ACHN (cell line): ENCODE results near the gene TRPM7.
"Not testable (repeated sequence)": the region's sequence is repeated elsewhere in the genome, so short reads cannot be mapped to it uniquely, and the experiment has no call there.

ENCODE experiments used
- DNase-seq: peaks from one replicate; pipeline ENCODE4 v3.0.0-alpha.2; 2015
- in situ Hi-C: cut with HindIII; loops from 2 replicates; pipeline ENCODE4 v1.10.0; 2017; ENCODE audit warnings: low sequenced_read_pairs, low pct_ligation_motif_present, low pct_unique_long_range_greater_than_20kb

The TRPM7 gene

GRCh38 chr15:50605462-50605861 lies 81.1 kb downstream of the TRPM7 start:
- in situ Hi-C loops: no loop called here
- DNase-seq: no peak

GRCh38 chr15:50602028-50602427 lies 84.6 kb downstream of the TRPM7 start:
- DNase-seq, in situ Hi-C loops: not testable (repeated sequence)

- DNase-seq: no peak
- in situ Hi-C loops: no loop called here
These were observed 92.3 kb downstream of the TRPM7 start for GRCh38 chr15:50594311-50594710.

DNA sequence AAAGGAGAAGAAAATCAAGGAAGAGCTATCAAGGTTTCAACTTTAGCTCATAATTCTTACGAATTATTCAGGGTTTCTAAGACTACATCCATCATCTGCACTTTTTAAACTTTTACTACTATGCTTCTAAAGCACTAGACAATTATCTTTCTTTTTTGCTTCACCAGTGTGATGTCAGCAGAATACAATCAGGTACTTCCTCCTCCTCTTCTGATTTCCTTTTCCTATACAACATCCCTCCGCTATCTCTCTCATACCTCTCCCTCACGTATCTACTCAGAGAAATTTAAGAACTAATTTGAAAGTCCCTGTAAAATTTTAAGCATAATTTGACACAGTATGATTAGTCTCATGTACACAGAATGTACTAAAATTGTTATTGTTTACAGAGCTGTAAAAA lies 92.8 kb downstream of the TRPM7 start:
- DNase-seq: no peak
- in situ Hi-C loops: no loop called here

GRCh38 chr15:50590288-50590687 lies 96.3 kb downstream of the TRPM7 start:
- in situ Hi-C loops: no loop called here
- DNase-seq: no peak

DNA sequence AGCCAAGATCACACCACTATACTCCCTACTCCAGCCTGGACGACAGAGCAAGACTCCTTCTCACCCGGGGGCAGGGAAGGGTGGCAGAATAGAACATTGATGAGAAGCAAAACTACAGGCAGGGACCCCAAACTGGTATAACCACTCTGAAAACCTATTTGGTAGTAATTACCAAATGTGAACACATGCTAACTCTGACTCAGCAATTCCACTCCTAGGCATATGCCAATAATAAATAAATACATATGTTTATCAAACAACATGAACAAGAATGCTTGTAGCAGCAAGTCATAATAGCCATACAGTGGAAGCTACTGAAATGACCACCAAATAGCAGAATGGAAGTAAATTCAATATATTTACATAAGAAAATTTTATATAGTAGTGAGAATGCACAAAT lies 109.1 kb downstream of the TRPM7 start:
- in situ Hi-C loops: no loop called here
- DNase-seq: no peak

GRCh38 chr15:50576166-50576565 lies 110.4 kb downstream of the TRPM7 start:
- in situ Hi-C loops: no loop called here
- DNase-seq: no peak

- in situ Hi-C loops, DNase-seq: not testable (repeated sequence)
These were observed 112.8 kb downstream of the TRPM7 start for GRCh38 chr15:50573842-50574241.

- in situ Hi-C loops: no loop called here
- no peak for DNase-seq
These were observed 122.8 kb downstream of the TRPM7 start for GRCh38 chr15:50563756-50564155.

DNA sequence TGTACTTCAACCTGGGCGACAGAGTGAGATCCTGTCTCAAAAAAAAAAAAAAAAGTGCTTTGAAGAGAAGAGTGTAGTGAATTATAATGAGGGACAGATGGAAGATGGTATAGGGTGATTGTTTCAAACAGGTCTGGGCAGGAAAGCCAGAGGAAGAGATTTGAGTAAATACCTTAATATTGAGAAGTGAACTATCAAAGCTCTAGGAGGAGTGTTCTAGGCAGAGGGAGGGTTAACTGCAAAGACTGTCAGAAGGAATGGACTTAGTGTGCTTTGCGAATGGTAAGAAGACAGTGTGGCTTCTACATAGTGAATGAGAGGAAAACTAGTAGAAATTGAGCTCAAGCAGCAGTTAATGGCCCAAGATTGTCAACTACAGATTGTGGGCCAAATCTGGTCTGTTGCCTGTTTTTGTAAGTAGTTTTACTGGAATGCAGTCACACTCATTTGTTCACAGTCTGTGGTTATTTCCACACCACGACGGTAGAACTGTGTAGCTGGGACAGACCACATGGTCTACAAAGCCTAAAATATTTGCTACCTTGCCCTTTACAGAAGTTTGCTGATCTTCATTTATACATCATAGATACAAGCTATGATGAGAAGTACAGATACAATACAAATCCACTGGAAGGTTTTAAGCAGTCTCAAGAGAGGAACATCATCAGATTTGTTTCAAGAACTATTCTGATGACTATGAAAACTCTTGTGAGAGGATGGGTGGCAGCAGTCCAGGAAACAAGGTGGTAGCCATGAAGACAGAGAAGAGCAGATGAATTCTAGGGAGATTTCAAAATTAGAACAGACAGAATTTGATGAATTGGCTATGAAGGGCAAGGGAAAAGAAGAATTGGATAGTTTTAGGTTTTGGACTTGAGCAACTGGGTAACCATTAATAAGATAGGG lies 123.6 kb downstream of the TRPM7 start:
- DNase-seq: no peak

GRCh38 chr15:50558012-50558411 lies 128.6 kb downstream of the TRPM7 start:
- in situ Hi-C loops: no loop called here

More for the DNA sequence above, 123.6 kb downstream of the TRPM7 start:
- in situ Hi-C loops: no loop called here

DNA sequence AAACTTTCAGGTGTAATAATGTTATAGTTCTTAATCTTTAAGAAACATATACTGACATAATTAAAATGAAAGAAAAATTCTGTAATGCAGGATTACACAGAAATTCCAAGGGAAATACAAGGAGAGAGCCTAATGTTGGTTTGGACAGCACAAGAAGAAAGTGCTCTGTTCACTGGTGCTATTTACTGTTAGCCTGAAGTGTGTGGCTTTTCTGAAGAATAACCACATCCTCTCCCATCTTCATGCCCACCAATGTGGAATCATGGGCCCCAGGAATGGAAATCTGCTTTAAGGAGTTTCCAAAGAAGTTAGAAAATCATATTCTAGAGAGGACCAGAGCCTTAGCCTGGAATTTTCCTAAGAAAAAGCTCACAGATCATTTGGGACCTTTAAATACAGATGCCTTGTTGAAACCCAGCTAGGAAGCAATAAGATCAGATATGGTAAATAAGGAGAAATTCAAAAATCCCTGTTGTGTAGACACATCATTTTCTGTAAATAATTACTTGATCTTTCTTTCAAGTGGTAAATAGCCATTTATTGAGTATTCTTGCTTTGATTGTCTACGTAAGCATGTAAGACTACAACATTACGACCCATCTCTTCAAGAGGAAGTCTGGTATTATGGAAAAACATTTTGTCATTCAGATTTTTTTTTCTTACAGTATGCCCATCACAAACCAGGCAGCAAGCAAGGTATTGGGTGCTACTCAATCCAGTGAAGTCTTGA lies 129.8 kb downstream of the TRPM7 start:
- in situ Hi-C loops: no loop called here
- no peak for DNase-seq

More at GRCh38 chr15:50558012-50558411, 128.6 kb downstream of the TRPM7 start:
- no peak for DNase-seq

GRCh38 chr15:50552238-50552637 lies 134.4 kb downstream of the TRPM7 start:
- in situ Hi-C loops: no loop called here
- DNase-seq: no peak

DNA sequence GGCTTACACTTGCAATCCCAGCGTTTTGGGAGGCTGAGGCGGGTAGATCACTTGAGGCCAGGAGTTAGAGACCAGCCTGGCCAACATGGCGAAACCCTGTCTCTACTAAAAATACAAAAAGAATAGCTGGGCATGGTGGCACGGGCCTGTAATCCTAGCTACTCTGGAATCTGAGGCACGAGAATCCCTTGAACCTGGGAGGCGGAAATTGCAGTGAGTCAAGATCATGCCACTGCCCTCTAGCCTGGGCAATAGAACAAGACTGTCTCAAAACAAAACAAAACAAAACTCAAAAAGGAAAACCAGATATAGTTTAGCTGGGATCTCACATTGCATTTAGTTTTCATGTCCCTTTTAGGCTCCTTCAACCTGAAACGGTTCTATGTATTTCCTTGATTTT lies 137.3 kb downstream of the TRPM7 start:
- in situ Hi-C loops: no loop called here
- no peak for DNase-seq

DNA sequence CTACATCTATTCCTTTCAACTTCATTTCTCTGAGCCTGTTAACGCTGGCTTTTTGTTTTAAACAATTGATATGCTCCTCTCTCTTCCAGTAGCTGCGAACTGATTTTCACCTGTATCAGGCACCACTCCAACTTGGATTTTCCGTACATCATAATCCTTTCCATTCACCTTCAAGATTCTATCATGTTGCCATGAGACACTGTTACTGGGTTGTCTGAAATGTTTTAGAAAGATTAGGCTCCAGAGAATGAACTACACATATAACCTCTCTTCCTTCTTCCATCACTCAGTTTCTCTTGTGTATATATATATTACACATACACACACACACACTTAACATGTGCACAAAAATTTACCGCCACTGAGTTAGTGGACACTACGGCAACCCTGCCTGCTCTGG lies 140.0 kb downstream of the TRPM7 start, which contains the start of gene USP50:
Gene USP50 (minus strand): TSS at position 101 of the 400 bp plus-strand sequence. CDS start 141 bp downstream, outside the sequence.
- in situ Hi-C loops: no loop called here

GRCh38 chr15:50544368-50544767 lies 142.2 kb downstream of the TRPM7 start:
- no peak for DNase-seq
- in situ Hi-C loops: no loop called here

More for the DNA sequence above, 140.0 kb downstream of the TRPM7 start, which contains the start of gene USP50:
- no peak for DNase-seq

- DNase-seq: no peak
- in situ Hi-C loops: no loop called here
These were observed 143.0 kb downstream of the TRPM7 start for GRCh38 chr15:50543556-50543955.

GRCh38 chr15:50542887-50543210 lies 143.7 kb downstream of the TRPM7 start:
- DNase-seq: no peak
- in situ Hi-C loops: no loop called here

- no peak for DNase-seq
- in situ Hi-C loops: no loop called here
These were observed 154.8 kb downstream of the TRPM7 start for GRCh38 chr15:50531766-50532165.

- in situ Hi-C loops: no loop called here
- DNase-seq: no peak
These were observed 155.4 kb downstream of the TRPM7 start for GRCh38 chr15:50531163-50531562.
